ENCODE data around the gene RAD23A.

Gene RAD23A

GRCh38 chr19:12997179-12997966 lies 51.7 kb downstream of the RAD23A start:
- H3K4me3 ChIP-seq (ENCODE audit: control insufficient read depth, low read depth, low read length) = peak overlapping the region; percentile 70
- TF ChIP-seq, protein P1, sequence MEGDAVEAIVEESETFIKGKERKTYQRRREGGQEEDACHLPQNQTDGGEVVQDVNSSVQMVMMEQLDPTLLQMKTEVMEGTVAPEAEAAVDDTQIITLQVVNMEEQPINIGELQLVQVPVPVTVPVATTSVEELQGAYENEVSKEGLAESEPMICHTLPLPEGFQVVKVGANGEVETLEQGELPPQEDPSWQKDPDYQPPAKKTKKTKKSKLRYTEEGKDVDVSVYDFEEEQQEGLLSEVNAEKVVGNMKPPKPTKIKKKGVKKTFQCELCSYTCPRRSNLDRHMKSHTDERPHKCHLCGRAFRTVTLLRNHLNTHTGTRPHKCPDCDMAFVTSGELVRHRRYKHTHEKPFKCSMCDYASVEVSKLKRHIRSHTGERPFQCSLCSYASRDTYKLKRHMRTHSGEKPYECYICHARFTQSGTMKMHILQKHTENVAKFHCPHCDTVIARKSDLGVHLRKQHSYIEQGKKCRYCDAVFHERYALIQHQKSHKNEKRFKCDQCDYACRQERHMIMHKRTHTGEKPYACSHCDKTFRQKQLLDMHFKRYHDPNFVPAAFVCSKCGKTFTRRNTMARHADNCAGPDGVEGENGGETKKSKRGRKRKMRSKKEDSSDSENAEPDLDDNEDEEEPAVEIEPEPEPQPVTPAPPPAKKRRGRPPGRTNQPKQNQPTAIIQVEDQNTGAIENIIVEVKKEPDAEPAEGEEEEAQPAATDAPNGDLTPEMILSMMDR (conservative IDR thresholded peaks at IDR 0.05; ENCODE audit: control insufficient read depth, insufficient read depth, low read depth, low read length) = no peak
- no peak for DNase-seq (ENCODE audit: low read depth)

DNA sequence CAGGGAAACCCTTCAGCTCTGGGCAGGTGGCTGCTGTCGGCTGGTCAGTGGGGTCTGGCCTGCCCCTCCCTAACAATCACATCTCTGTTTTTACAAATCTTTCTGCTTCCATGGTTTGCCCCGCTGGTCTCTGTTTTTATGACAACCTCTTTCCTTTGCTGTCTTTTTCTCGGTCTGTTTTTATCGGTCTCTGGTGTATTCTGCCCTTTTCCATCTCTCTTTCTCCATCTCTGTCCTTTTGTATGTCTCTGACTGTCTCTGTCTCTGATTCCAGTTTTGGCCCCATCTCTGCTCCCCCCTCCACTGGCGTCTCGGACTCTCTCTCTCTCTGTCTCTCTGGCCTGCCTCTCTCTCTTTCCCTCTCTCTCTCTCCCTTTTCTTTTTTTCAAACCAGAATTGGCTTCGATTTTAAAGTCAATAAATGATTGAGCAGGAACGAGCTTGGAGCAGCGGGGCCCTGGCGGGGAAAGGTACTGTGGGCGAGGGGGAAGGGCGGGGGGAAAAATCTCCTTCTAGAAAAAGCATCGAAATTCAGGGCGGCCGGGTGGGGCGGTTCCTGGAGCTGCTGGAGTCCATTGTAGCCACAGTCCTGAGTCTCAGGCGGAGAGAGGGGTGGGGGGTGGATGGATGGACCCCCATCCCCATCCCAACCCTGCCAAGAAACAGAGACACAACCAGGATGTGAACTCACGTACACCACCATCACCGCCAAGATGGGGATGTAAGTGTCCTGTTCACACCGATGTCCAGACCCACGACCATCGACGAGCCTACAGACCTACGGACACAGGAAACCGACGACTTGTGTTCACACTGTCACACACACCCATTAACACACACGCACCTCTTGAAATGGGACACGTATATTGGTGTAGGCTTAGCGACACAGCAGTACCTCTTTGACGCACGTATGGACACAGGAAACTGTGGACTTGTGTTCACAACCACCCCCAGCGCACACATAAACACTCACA lies 52.6 kb downstream of the RAD23A start:
- no peak for DNase-seq (ENCODE audit: low read depth)
- peak overlapping the region; percentile 70 for H3K4me3 ChIP-seq (ENCODE audit: control insufficient read depth, low read depth, low read length)
- TF ChIP-seq, protein P1 (conservative IDR thresholded peaks at IDR 0.05; ENCODE audit: control insufficient read depth, insufficient read depth, low read depth, low read length) = no peak

GRCh38 chr19:13001166-13001501 lies 55.5 kb downstream of the RAD23A start:
- no peak for DNase-seq (ENCODE audit: low read depth)
- H3K4me3 ChIP-seq (ENCODE audit: control insufficient read depth, low read depth, low read length) = no peak overlapping the region
- TF ChIP-seq, protein P1 (conservative IDR thresholded peaks at IDR 0.05; ENCODE audit: control insufficient read depth, insufficient read depth, low read depth, low read length) = no peak

- DNase-seq (ENCODE audit: low read depth) = peak; percentile 52
- TF ChIP-seq, protein P1 (conservative IDR thresholded peaks at IDR 0.05; ENCODE audit: control insufficient read depth, insufficient read depth, low read depth, low read length) = no peak
- peak overlapping the region; percentile 3 for H3K4me3 ChIP-seq (ENCODE audit: control insufficient read depth, low read depth, low read length)
These were observed 56.0 kb downstream of the RAD23A start for GRCh38 chr19:13001502-13002165.

DNA sequence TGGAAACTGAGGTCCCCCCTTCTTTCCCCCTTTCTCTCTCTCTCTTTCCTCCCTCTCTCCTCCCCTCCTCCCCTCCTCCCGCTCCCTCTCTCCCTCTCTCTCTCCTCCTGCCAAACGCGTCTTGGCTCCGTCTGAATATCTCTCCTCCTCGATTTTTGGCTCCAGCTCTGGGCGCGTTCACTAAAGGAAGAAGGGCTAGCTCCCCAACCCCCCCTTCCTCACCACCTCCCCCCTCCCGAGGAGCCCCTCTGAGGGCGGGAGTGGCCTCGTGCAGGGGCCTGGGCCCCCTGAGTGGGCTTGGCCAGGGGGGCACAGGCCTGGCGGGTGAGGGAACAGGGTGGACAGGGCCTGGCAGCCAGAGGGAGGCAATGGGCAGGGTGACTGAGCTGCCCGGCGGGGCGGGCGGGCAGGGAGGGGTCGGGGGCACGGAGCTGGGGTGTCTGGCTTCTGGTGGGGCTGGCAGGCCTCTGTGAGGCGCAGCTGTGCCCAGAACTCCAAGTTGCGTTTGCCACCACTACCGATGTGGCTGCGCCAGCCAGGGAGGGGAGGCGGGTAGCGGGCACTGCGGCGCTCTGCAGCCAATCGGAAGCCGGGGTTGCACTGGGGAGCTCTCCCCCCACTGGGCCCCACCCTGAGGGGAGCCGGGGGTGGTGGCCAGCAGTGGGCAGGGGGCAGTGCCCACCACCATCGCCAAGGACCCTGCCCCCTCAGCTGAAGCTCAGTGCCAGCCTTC lies 56.7 kb downstream of the RAD23A start:
- TF ChIP-seq, protein P1 (conservative IDR thresholded peaks at IDR 0.05; ENCODE audit: control insufficient read depth, insufficient read depth, low read depth, low read length) = no peak
- H3K4me3 ChIP-seq (ENCODE audit: control insufficient read depth, low read depth, low read length) = peak overlapping the region; percentile 3
- DNase-seq (ENCODE audit: low read depth) = peak; percentile 65

- no peak for DNase-seq (ENCODE audit: low read depth)
- H3K4me3 ChIP-seq (ENCODE audit: control insufficient read depth, low read depth, low read length) = no peak overlapping the region
- TF ChIP-seq, protein P1 (conservative IDR thresholded peaks at IDR 0.05; ENCODE audit: control insufficient read depth, insufficient read depth, low read depth, low read length) = no peak
These were observed 57.4 kb downstream of the RAD23A start for GRCh38 chr19:13003081-13003480.
